Ovary (tissue), 3 donors: ENCODE results near the gene ROBO1.

Experiments
- EP300 ChIP-seq: sonication (generic); formaldehyde crosslinking; IDR thresholded peaks from one replicate; pipeline ENCODE4 v1.6.1; 2017; ENCODE audit warnings: antibody characterized with exemption
- POLR2A ChIP-seq: fragments of 450-650 bp; IDR thresholded peaks from one replicate; pipeline ENCODE4 v1.6.1; 2017; ENCODE audit warnings: antibody characterized with exemption, mild to moderate bottlenecking, moderate library complexity
- TF ChIP-seq, protein P1 (sequence below), 3 donors: fragments of 450-650 bp in 2 of 3; fragments of 200-600 bp in 1 of 3; IDR thresholded peaks; one replicate each; pipeline versions ENCODE4 v1.5.1 to v1.8.0; 2016 to 2022; ENCODE audit warnings: antibody characterized with exemption in 3 of 3, mild to moderate bottlenecking in 1 of 3
- donor health status: DM: no; HTN: no; CAD: no.

GRCh38 chr3:78847603-78848002 is 920.2 kb downstream of the ROBO1 start:
- TF ChIP-seq, protein P1, sequence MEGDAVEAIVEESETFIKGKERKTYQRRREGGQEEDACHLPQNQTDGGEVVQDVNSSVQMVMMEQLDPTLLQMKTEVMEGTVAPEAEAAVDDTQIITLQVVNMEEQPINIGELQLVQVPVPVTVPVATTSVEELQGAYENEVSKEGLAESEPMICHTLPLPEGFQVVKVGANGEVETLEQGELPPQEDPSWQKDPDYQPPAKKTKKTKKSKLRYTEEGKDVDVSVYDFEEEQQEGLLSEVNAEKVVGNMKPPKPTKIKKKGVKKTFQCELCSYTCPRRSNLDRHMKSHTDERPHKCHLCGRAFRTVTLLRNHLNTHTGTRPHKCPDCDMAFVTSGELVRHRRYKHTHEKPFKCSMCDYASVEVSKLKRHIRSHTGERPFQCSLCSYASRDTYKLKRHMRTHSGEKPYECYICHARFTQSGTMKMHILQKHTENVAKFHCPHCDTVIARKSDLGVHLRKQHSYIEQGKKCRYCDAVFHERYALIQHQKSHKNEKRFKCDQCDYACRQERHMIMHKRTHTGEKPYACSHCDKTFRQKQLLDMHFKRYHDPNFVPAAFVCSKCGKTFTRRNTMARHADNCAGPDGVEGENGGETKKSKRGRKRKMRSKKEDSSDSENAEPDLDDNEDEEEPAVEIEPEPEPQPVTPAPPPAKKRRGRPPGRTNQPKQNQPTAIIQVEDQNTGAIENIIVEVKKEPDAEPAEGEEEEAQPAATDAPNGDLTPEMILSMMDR (IDR thresholded peaks at IDR 0.05), result no peak
- TF ChIP-seq EP300, result no peak
- TF ChIP-seq POLR2A, result no peak
